ENCODE measurements around the gene TCEAL7. TPM values are rescaled to one million over a fixed set of nuclear protein-coding genes. Genes with fewer than 3 reads are reported as not detected.
A peak's percentile ranks its signal among the peaks of the same experiment; 100 is the strongest.

TCEAL7 gene
- total and polyA plus RNA-seq, 2 experiments from 2014 or later: 7.3 to 17.2 TPM

DNA sequence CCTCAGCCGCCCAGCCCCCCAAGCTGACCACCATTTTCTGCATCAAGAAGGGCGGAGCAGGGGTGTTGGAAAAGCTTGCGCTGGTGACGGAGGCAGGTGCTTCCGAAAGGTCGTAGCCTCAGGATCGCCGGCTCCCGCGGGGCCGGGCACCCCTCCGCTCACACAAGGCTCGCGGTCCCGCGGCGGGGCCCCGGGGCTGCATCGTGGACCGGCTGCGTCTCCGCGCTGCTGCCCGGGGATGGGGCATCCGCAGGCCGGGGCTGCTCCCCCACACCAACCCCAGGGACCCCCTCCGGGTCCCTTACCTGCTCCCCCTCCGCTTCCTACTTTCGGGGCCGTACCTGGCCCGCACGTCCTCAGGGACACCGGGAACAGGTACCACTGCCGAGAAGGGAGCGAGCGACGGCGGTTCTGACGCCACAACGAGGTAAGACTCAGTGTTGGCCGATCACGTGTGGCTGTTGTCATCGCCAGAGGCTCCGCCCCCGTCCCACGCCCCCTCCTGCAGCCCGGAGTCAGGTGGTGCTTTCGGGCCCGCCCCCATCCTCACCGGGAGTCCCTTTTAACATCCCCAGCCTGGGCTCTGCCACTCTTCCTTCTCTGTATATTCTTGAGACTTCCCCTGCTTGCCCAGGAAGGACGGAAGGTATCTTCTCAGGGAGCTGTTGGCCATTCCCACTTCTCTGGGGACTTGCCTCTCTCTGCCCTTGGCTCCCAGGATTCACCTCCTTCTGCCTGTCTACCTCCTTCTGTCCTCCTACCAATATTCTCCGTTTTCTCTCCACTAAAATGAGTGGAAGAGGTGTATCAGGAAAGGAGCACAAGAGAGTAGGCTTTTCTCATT is 19.3 kb upstream of the TCEAL7 start, which contains the start of gene BEX2:
Gene BEX2 (minus strand): TSS at position 436 of the 844 bp plus-strand sequence. CDS start 1,014 bp downstream, outside the sequence.
- H3K27me3 ChIP-seq (ENCODE audit: insufficient read depth): no peaks in the 10 kb centered on the region
- H3K9me3 Mint-ChIP-seq: no peaks in the 10 kb centered on the region
- H2AFZ ChIP-seq: no peak within 1 kb of the TSS; the same call in 1 of the 2 replicates
- TF ChIP-seq POLR2AphosphoS5 (IDR thresholded peaks at IDR 0.05; ENCODE audit: low read depth) (peak; percentile 80), JUNB (IDR thresholded peaks at IDR 0.05; ENCODE audit: unreplicated experiment) (no peak), ZNF462 (CRISPR knock-in tag; IDR thresholded peaks at IDR 0.05) (no peak), CREB1 (CRISPR knock-in tag; IDR thresholded peaks at IDR 0.05; ENCODE audit: low read depth) (peak; percentile 67)
- H3K27ac Mint-ChIP-seq: peak within 1 kb of the TSS; percentile 77
- H3K9me2 ChIP-seq (ENCODE audit: insufficient read depth): no peaks in the 10 kb centered on the region
- peaks cover 17% of the 10 kb centered on the region for H3K36me3 Mint-ChIP-seq (ENCODE audit: low read depth)
- H3K36me3 ChIP-seq (ENCODE audit: insufficient read depth): no peaks in the 10 kb centered on the region
- DNase-seq (ENCODE audit: low spot score): peak; percentile 90
- H3F3A ChIP-seq (replicated peaks; ENCODE audit: low read depth): no peaks in the 10 kb centered on the region
- peaks cover 1% of the 10 kb centered on the region for H3K27me3 Mint-ChIP-seq (ENCODE audit: insufficient read depth, low read depth, poor library complexity)
- ATAC-seq: peak; percentile 97
- H3K4me2 ChIP-seq: peak within 1 kb of the TSS; percentile 79
- peak within 1 kb of the TSS; percentile 84 for H3K4me3 Mint-ChIP-seq
- peak within 1 kb of the TSS; percentile 76 for H3K27ac ChIP-seq (ENCODE audit: low read depth)
- no peaks in the 10 kb centered on the region for H4K20me1 ChIP-seq (replicated peaks; ENCODE audit: insufficient read depth)
- H3K4me1 Mint-ChIP-seq: peaks cover 3% of the 10 kb centered on the region
- peak within 1 kb of the TSS; percentile 73 for H3K4me3 ChIP-seq
- H3K4me1 ChIP-seq (ENCODE audit: insufficient read depth): 0 out of 2 replicates have a peak, but pooled peaks cover 3% of the 10 kb centered on the region
- no peaks in the 10 kb centered on the region for H3K79me2 ChIP-seq (replicated peaks; ENCODE audit: insufficient read depth)

DNA sequence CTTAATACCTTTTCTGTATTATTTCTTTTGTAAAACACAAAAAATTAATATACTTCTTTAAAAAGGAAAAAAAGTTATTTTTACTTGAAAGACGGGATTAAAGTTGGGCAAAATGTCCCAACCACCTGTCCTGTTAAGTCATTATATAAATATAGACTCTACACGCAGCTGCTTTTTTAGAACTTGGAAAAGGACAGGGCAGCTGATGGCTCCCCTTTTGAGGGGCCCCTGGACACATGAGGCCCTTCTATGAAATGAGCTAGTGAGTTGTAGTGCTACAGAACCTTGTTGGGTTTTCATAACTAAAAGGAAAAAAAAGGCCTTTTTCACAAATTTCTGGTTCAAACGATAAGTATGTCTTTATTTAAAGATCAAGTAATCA is 18.6 kb upstream of the TCEAL7 start:
- ATAC-seq (no peak), DNase-seq (ENCODE audit: low spot score) (no peak)
- no peak overlapping the region; the same call in 1 of the 2 replicates for H2AFZ ChIP-seq
- Mint-ChIP-seq H3K36me3 (ENCODE audit: low read depth) (peaks cover 17% of the 10 kb centered on the region), H3K9me3 (no peaks in the 10 kb centered on the region), H3K27ac (no peak overlapping the region), H3K4me1 (peaks cover 3% of the 10 kb centered on the region), H3K4me3 (peak overlapping the region; percentile 84), H3K27me3 (ENCODE audit: insufficient read depth, low read depth, poor library complexity) (peaks cover 1% of the 10 kb centered on the region)
- no peaks in the 10 kb centered on the region for H3K79me2 ChIP-seq (replicated peaks; ENCODE audit: insufficient read depth)
- peak overlapping the region; percentile 72 for H3K4me2 ChIP-seq
- no peaks in the 10 kb centered on the region for H3K27me3 ChIP-seq (ENCODE audit: insufficient read depth)
- 0 out of 2 replicates have a peak, but pooled peaks cover 3% of the 10 kb centered on the region for H3K4me1 ChIP-seq (ENCODE audit: insufficient read depth)
- TF ChIP-seq JUNB (IDR thresholded peaks at IDR 0.05; ENCODE audit: unreplicated experiment): no peak
- peak overlapping the region; percentile 73 for H3K4me3 ChIP-seq
- no peaks in the 10 kb centered on the region for H3F3A ChIP-seq (replicated peaks; ENCODE audit: low read depth)
- H4K20me1 ChIP-seq (replicated peaks; ENCODE audit: insufficient read depth): no peaks in the 10 kb centered on the region
- H3K36me3 ChIP-seq (ENCODE audit: insufficient read depth): no peaks in the 10 kb centered on the region
- peak overlapping the region; percentile 76 for H3K27ac ChIP-seq (ENCODE audit: low read depth)
- no peaks in the 10 kb centered on the region for H3K9me2 ChIP-seq (ENCODE audit: insufficient read depth)

Measured in GM23338 (cell line).